ENCODE data around the gene MTFR2. TPM values are rescaled to one million over a fixed set of nuclear protein-coding genes. Genes with fewer than 3 reads are reported as not detected.

The MTFR2 gene
- total and polyA plus RNA-seq, 2 donors (not counting 3 experiments of a cell fraction or from before 2014, with no cell fraction given): 7.7 to 8.7 TPM

- Histone ChIP-seq H4K20me1 (replicated peaks; ENCODE audit: control insufficient read depth, extremely low read depth, insufficient read depth, low read length) (no peaks in the 10 kb centered on the region), H3K9ac (replicated peaks; ENCODE audit: extremely low read depth, insufficient read depth, low read length) (no peak overlapping the region), H3K9me1 (replicated peaks; ENCODE audit: control insufficient read depth, extremely low read depth, insufficient read depth, low read length) (no peaks in the 10 kb centered on the region), H2AFZ (ENCODE audit: low read depth, low read length) (no peak overlapping the region), H3K4me2 (ENCODE audit: insufficient read depth, low read length) (no peak overlapping the region), H3K4me3 (replicated peaks in 1 of 3; ENCODE audit: insufficient read depth in 1 of 3, low read depth in 1 of 3, low read length in 3 of 3) (no peak overlapping the region), H3K27me3 (ENCODE audit: control insufficient read depth in 2 of 2, insufficient read depth in 2 of 2, low read length in 2 of 2) (peaks cover 0 to 3% of the 10 kb centered on the region in 2 experiments), H3K27ac (ENCODE audit: insufficient read depth, low read depth, low read length) (no peak overlapping the region), H3K79me2 (ENCODE audit: control insufficient read depth, insufficient read depth, low read length) (no peaks in the 10 kb centered on the region), H3K4me1 (ENCODE audit: control insufficient read depth, extremely low read depth, insufficient read depth, low read length) (peaks cover 13% of the 10 kb centered on the region), H3K9me3 (replicated peaks; ENCODE audit: control insufficient read depth, insufficient read depth, low read length) (no peaks in the 10 kb centered on the region), H3K36me3 (ENCODE audit: control insufficient read depth in 2 of 2, extremely low read depth in 1 of 2, insufficient read depth in 2 of 2, low read length in 2 of 2) (no peaks in the 10 kb centered on the region)
- no TSS peak for BruUV-seq (replicated peaks)
- CTCF ChIA-PET: interaction anchor here (0.7 to 1.5 kb wide), 3 partner anchors 23 to 759 kb away, joined by 3 read pairs; no protein-coding TSS in a partner anchor
- dilution Hi-C loops (cut with MboI; ENCODE audit: extremely low pct_ligation_motif_present, low sequenced_read_pairs) (no loop called here), intact Hi-C loops (cut with micrococcal nuclease) (loop anchor here (10.0 kb wide), 1 partner anchor 530 kb away; the partner anchor contains the start of gene PEX7)
- POLR2A ChIA-PET: no interaction called here
- FAIRE-seq (no peak), DNase-seq (ENCODE audit: low read depth, low spot score) (no peak)
- TF ChIP-seq GATA2 (IDR thresholded peaks at IDR 0.05; ENCODE audit: insufficient read depth, insufficient read length, low read depth, low read length): no peak
- no peak for TF ChIP-seq JUN (IDR thresholded peaks at IDR 0.05; ENCODE audit: borderline replicate concordance, insufficient read depth, insufficient read length, low read depth)
- no peak for TF ChIP-seq POLR2AphosphoS5 (IDR thresholded peaks at IDR 0.05; ENCODE audit: insufficient read depth, low read depth, low read length)
- no peak for TF ChIP-seq MAX (IDR thresholded peaks at IDR 0.05; ENCODE audit: insufficient read depth, insufficient read length)
- no peak for TF ChIP-seq POLR2A (IDR thresholded peaks at IDR 0.05; ENCODE audit: low read depth, low read length)
- TF ChIP-seq MYC (IDR thresholded peaks at IDR 0.05; ENCODE audit: low read depth, low read length): no peak
- no peak for TF ChIP-seq FOS (IDR thresholded peaks at IDR 0.05; ENCODE audit: borderline replicate concordance, insufficient read depth, low read length)
- no peak for TF ChIP-seq EZH2 (IDR thresholded peaks at IDR 0.05; ENCODE audit: borderline replicate concordance, low read depth, low read length, severe bottlenecking)
- TF ChIP-seq CTCF (IDR thresholded peaks at IDR 0.05; ENCODE audit: extremely low read depth in 1 of 2, insufficient read depth in 1 of 2, low read depth in 1 of 2, low read length in 2 of 2): no peak
Observed at GRCh38 chr6:136294621-136295020, 44.5 kb upstream of the MTFR2 start.
